DMS 273 (cell line): ENCODE results near the gene MOB1A.

Experiments used
- DNase-seq: peaks from one replicate; lab custom pipeline; 2025; ENCODE audit not compliant: unreplicated experiment; lab: John Stamatoyannopoulos, UW

MOB1A gene

DNA sequence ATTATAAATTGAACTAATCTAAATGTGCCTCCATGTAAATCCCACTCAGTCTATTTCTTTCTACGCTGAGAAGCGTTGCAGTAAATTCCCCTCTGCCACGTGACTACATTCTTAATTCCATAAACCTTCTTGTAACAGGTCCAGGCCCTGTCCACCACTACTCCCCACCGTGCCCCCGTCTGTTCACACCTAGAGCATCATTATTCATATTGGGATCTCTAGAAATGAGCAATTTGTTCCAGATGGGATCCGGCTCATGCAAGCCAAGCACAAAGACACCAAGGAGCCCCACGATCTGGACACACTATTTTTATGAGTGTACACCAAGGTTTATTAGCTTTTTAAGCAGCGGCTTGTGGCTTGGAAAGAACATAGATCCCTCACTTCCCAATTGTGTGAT, 69.1 kb downstream of the MOB1A start:
- DNase-seq, result peak; percentile 45

GRCh38 chr2:74107071-74107470, 71.6 kb downstream of the MOB1A start:
- no peak for DNase-seq

DNA sequence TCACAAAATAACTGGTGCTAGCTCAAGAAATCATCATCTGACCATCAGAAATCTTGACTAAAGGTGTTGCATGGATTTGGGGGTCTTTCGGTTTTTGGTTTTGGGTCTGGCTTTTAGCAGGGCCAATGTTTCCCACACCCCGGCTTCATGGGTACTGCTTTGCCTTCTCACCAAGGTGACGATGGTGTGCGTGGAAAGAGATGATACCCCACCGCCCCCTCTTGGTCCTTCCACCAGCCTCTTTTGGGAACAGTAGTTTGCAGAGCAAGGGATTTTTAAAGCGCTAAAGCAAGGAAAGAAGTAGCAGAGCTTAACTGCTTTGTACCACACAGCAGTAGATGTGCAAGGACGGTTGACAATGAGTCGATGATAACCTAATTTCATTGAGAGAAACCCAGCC, 73.3 kb downstream of the MOB1A start:
- DNase-seq, result no peak

GRCh38 chr2:74104839-74105238, 73.8 kb downstream of the MOB1A start:
- DNase-seq, result no peak

DNA sequence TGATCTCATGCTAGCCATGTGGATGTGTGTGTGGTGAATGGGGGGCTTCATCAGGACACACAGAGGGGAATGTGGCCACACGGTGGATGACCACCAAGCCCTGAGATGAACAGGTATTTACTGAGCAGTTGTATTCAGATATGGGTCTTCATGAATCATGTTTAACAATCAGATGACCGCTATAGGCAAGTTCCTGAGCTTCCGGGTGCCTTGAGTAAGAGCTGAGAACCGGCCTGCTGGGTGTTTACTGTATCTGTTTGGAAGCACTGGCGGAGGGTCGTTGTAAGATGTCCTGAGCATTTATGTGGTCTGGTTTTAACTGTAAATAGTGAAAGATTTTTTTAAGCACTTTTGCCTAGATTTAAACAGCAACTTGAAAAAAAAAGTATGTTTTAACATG, 74.9 kb downstream of the MOB1A start:
- no peak for DNase-seq
